GM18508 (cell line): ENCODE results near the gene C13orf42.

Experiments used
- ATAC-seq: cut with Tn5 transposase; IDR thresholded peaks from one replicate; pipeline ENCODE4 v1.9.1; 2021; ENCODE audit warnings: moderate number of reproducible peaks; ENCODE audit not compliant: insufficient read depth, unreplicated experiment

The C13orf42 gene

GRCh38 chr13:51036418-51036817 lies 74.7 kb downstream of the C13orf42 start:
- no peak for ATAC-seq

DNA sequence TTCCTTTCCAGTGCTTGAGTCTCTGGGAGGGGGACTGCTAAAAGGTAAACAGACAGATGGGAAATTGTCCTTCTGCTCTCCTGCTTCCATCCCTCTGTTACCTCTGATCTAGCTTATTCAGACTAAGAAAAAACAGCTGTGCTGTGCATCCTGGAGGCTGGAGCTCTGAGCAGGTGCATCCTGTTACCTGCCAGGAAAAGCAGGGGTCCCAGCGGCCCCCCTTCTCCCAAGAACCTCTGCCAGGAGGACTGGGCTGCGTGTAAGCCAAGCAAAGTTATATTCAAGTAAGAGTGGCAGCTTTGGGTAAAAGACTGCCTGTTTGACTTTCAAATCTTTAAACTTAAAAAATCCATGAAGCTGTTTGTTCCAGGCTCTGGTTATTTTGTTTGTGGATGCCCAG lies 75.1 kb downstream of the C13orf42 start:
- ATAC-seq: no peak

- no peak for ATAC-seq
These were observed 75.6 kb downstream of the C13orf42 start for GRCh38 chr13:51035469-51035868.

- no peak for ATAC-seq
These were observed 76.2 kb downstream of the C13orf42 start for GRCh38 chr13:51034906-51035305.

- ATAC-seq: no peak
These were observed 77.5 kb downstream of the C13orf42 start for GRCh38 chr13:51033421-51034185.

- ATAC-seq: no peak
These were observed 78.2 kb downstream of the C13orf42 start for GRCh38 chr13:51032831-51033230.
